Tibial nerve (tissue), 3 donors: Measurements from ENCODE around the gene SLIT1.

Experiments used
- CTCF ChIP-seq, 5 experiments: fragments of 200-600 bp in 3 of 5; fragments of 450-650 bp in 2 of 5; sonication (generic) in 3 of 5; IDR thresholded peaks; one replicate each; pipeline ENCODE4 v1.5.1; 2016 to 2019; ENCODE audit warnings: antibody characterized with exemption in 5 of 5, mild to moderate bottlenecking in 3 of 5, moderate library complexity in 2 of 5
- POLR2A ChIP-seq, 2 donors: fragments of 450-650 bp; IDR thresholded peaks; one replicate each; pipeline ENCODE4 v1.6.1; 2017; ENCODE audit warnings: antibody characterized with exemption in 2 of 2, mild to moderate bottlenecking in 2 of 2, moderate library complexity in 2 of 2

- TF ChIP-seq CTCF (IDR thresholded peaks at IDR 0.05) (no peak), POLR2A (IDR thresholded peaks at IDR 0.05) (no peak)
Observed at GRCh38 chr10:97131181-97131628, 54.6 kb downstream of the SLIT1 start.
